HEK293 (cell line): ENCODE data around the gene SP3.

ENCODE experiments used
- CTCF ChIA-PET: fragments of 350-600 bp; formaldehyde crosslinking; extraction: SDS; loops from one replicate; lab custom pipeline; 2021; ENCODE audit warnings: antibody characterized with exemption; lab: Yijun Ruan, JAX
- POLR2A ChIA-PET: fragments of 300-600 bp; formaldehyde crosslinking; extraction: SDS; loops from one replicate; lab custom pipeline; 2020; ENCODE audit warnings: antibody characterized with exemption, inconsistent platforms; lab: Yijun Ruan, JAX
- H3K27ac ChIP-seq: fragments of 200-500 bp; sonication (Bioruptor generic); 2 replicates; pipeline ENCODE4 v1.5.1; 2014; ENCODE audit warnings: low read depth, low read length, control low read depth, inconsistent platforms; ENCODE audit errors: extremely low read depth
- H3K36me3 ChIP-seq, 2 experiments: fragments of 200-500 bp in 1 of 2; sonication (Bioruptor generic) in 1 of 2; 1 replicate in 1 of 2; 2 replicates in 1 of 2; pipeline ENCODE4 v1.5.1; 2014 to 2017; ENCODE audit warnings: inconsistent platforms in 2 of 2, low read length in 2 of 2; ENCODE audit not compliant: control insufficient read depth in 2 of 2, insufficient read depth in 1 of 2
- H3K4me1 ChIP-seq: fragments of 200-500 bp; sonication (Bioruptor generic); 2 replicates; pipeline ENCODE4 v1.5.1; 2014; ENCODE audit warnings: mild to moderate bottlenecking, low read length, inconsistent platforms; ENCODE audit not compliant: control insufficient read depth, insufficient read depth
- H3K4me3 ChIP-seq: 2 replicates; pipeline ENCODE4 v1.5.1; 2011; ENCODE audit warnings: low read depth, mild to moderate bottlenecking, control low read depth, low read length, moderate library complexity
- H3K9me3 ChIP-seq: fragments of 200-500 bp; sonication (Bioruptor generic); 2 replicates; pipeline ENCODE4 v1.5.1; 2014; ENCODE audit warnings: low read depth, low read length, inconsistent platforms; ENCODE audit not compliant: control insufficient read depth, insufficient read depth
- BCL11A ChIP-seq: fragments of 450-650 bp; formaldehyde crosslinking; IDR thresholded peaks from 2 replicates; pipeline ENCODE4 v1.5.1; 2016; ENCODE audit warnings: low read depth, missing biosample characterization, missing genetic modification characterization
- FEZF1 ChIP-seq: fragments of 450-650 bp; formaldehyde crosslinking; IDR thresholded peaks from 2 replicates; pipeline ENCODE4 v1.5.1; 2016; ENCODE audit warnings: missing biosample characterization, missing genetic modification characterization
- GLI2 ChIP-seq: fragments of 450-650 bp; formaldehyde crosslinking; IDR thresholded peaks from 2 replicates; pipeline ENCODE4; 2017; ENCODE audit warnings: missing biosample characterization, missing genetic modification characterization, low read depth, borderline replicate concordance
- MYNN ChIP-seq: fragments of 450-650 bp; formaldehyde crosslinking; IDR thresholded peaks from 2 replicates; pipeline ENCODE4 v1.5.1; 2016; ENCODE audit warnings: missing biosample characterization, missing genetic modification characterization, borderline replicate concordance
- TCF7L2 ChIP-seq: IDR thresholded peaks from 2 replicates; pipeline ENCODE4 v1.6.1; 2011; ENCODE audit warnings: low read depth, mild to moderate bottlenecking, inconsistent platforms, low read length, moderate library complexity, borderline replicate concordance
- YY1 ChIP-seq: fragments of 450-650 bp; formaldehyde crosslinking; IDR thresholded peaks from 2 replicates; pipeline ENCODE4 v1.5.1; 2018; ENCODE audit warnings: missing biosample characterization, missing genetic modification characterization
- ZBTB8A ChIP-seq: fragments of 450-650 bp; formaldehyde crosslinking; IDR thresholded peaks from 2 replicates; pipeline ENCODE4 v1.5.1; 2016; ENCODE audit warnings: missing biosample characterization, missing genetic modification characterization
- ZFP69B ChIP-seq: fragments of 450-650 bp; formaldehyde crosslinking; IDR thresholded peaks from 2 replicates; pipeline ENCODE4 v1.5.1; 2016; ENCODE audit warnings: missing biosample characterization, missing genetic modification characterization
- ZNF2 ChIP-seq: fragments of 450-650 bp; formaldehyde crosslinking; IDR thresholded peaks from 2 replicates; pipeline ENCODE4 v1.5.1; 2016; ENCODE audit warnings: missing biosample characterization, missing genetic modification characterization
- ZNF223 ChIP-seq: fragments of 450-650 bp; formaldehyde crosslinking; IDR thresholded peaks from 2 replicates; pipeline ENCODE4 v1.5.1; 2016; ENCODE audit warnings: missing biosample characterization, missing genetic modification characterization
- ZNF280C ChIP-seq: fragments of 450-650 bp; formaldehyde crosslinking; IDR thresholded peaks from 2 replicates; pipeline ENCODE4 v1.5.1; 2016; ENCODE audit warnings: missing biosample characterization, missing genetic modification characterization
- ZNF302 ChIP-seq: fragments of 450-650 bp; formaldehyde crosslinking; IDR thresholded peaks from 2 replicates; pipeline ENCODE4 v1.5.1; 2016; ENCODE audit warnings: missing biosample characterization, missing genetic modification characterization, low read depth
- ZNF324 ChIP-seq: fragments of 450-650 bp; formaldehyde crosslinking; IDR thresholded peaks from 2 replicates; pipeline ENCODE4 v1.5.1; 2016; ENCODE audit warnings: missing biosample characterization, missing genetic modification characterization
- ZNF394 ChIP-seq: fragments of 450-650 bp; formaldehyde crosslinking; IDR thresholded peaks from 2 replicates; pipeline ENCODE4 v1.5.1; 2016; ENCODE audit warnings: missing biosample characterization, missing genetic modification characterization, mild to moderate bottlenecking, moderate library complexity, borderline replicate concordance
- ZNF514 ChIP-seq: fragments of 450-650 bp; formaldehyde crosslinking; IDR thresholded peaks from 2 replicates; pipeline ENCODE4 v1.5.1; 2016; ENCODE audit warnings: missing biosample characterization, missing genetic modification characterization
- ZNF544 ChIP-seq: fragments of 450-650 bp; formaldehyde crosslinking; IDR thresholded peaks from 2 replicates; pipeline ENCODE4 v1.5.0; 2017; ENCODE audit warnings: missing biosample characterization, missing genetic modification characterization
- ZNF555 ChIP-seq: fragments of 450-650 bp; formaldehyde crosslinking; conservative IDR thresholded peaks from 2 replicates; pipeline ENCODE4 v1.5.1; 2017; ENCODE audit warnings: missing biosample characterization, mild to moderate bottlenecking, missing genetic modification characterization, inconsistent platforms
- ZNF677 ChIP-seq: fragments of 450-650 bp; IDR thresholded peaks from 2 replicates; pipeline ENCODE4 v1.5.0; 2018; ENCODE audit warnings: missing biosample characterization, mild to moderate bottlenecking, missing genetic modification characterization, moderate library complexity
- ZNF701 ChIP-seq: fragments of 450-650 bp; formaldehyde crosslinking; IDR thresholded peaks from 2 replicates; pipeline ENCODE4 v1.5.1; 2016; ENCODE audit warnings: missing biosample characterization, missing genetic modification characterization
- ZNF704 ChIP-seq: fragments of 450-650 bp; formaldehyde crosslinking; IDR thresholded peaks from 2 replicates; pipeline ENCODE4 v1.5.1; 2016; ENCODE audit warnings: missing biosample characterization, missing genetic modification characterization
- ZNF768 ChIP-seq: fragments of 450-650 bp; formaldehyde crosslinking; IDR thresholded peaks from 2 replicates; pipeline ENCODE4 v1.5.1; 2018; ENCODE audit warnings: missing biosample characterization, mild to moderate bottlenecking, missing genetic modification characterization
- ZNF791 ChIP-seq: fragments of 450-650 bp; formaldehyde crosslinking; IDR thresholded peaks from 2 replicates; pipeline ENCODE4 v1.5.1; 2016; ENCODE audit warnings: missing biosample characterization, missing genetic modification characterization
- ZNF837 ChIP-seq: fragments of 450-650 bp; formaldehyde crosslinking; IDR thresholded peaks from 2 replicates; pipeline ENCODE4 v1.5.1; 2016; ENCODE audit warnings: missing biosample characterization, missing genetic modification characterization
- ZSCAN4 ChIP-seq: fragments of 450-650 bp; formaldehyde crosslinking; IDR thresholded peaks from 2 replicates; pipeline ENCODE4 v1.5.1; 2017; ENCODE audit warnings: missing biosample characterization, missing genetic modification characterization

Gene SP3

GRCh38 chr2:173898996-173899395 lies 66.2 kb downstream of the SP3 start:
- no peak for TF ChIP-seq ZNF544 (tag by site-specific recombination)
- no peak for TF ChIP-seq ZNF768 (tag by site-specific recombination)
- TF ChIP-seq ZNF223 (tag by site-specific recombination) = no peak
- TF ChIP-seq ZNF677 (tag by site-specific recombination) = no peak
- no peak for TF ChIP-seq YY1 (tag by site-specific recombination)
- TF ChIP-seq ZNF280C (tag by site-specific recombination) = no peak
- no peak for TF ChIP-seq MYNN (tag by site-specific recombination)
- no peak for TF ChIP-seq ZNF324 (tag by site-specific recombination)
- no peak for TF ChIP-seq GLI2 (tag by site-specific recombination)
- TF ChIP-seq ZNF701 (tag by site-specific recombination) = no peak
- no peak for TF ChIP-seq ZBTB8A (tag by site-specific recombination)
- no peak for TF ChIP-seq ZNF302 (tag by site-specific recombination)
- TF ChIP-seq ZFP69B = no peak
- TF ChIP-seq ZNF837 (tag by site-specific recombination) = no peak
- TF ChIP-seq ZNF704 (tag by site-specific recombination) = no peak
- no peak for TF ChIP-seq ZNF791 (tag by site-specific recombination)
- no peak for TF ChIP-seq ZNF2 (tag by site-specific recombination)
- TF ChIP-seq ZNF394 (tag by site-specific recombination) = no peak
- no peak for TF ChIP-seq ZNF514 (tag by site-specific recombination)
- no peak for TF ChIP-seq BCL11A (tag by site-specific recombination)
- ChIA-PET CTCF (no interaction called here), POLR2A (no interaction called here)
- Histone ChIP-seq H3K36me3 (peaks cover 0 to 1% of the 10 kb centered on the region in 2 experiments; a peak in 1 of 3 replicates), H3K27ac (no peak overlapping the region), H3K4me1 (no peaks in the 10 kb centered on the region), H3K9me3 (no peaks in the 10 kb centered on the region), H3K4me3 (no peak overlapping the region)

- no peak for TF ChIP-seq ZNF555
- ChIA-PET POLR2A (no interaction called here), CTCF (no interaction called here)
- H3K9me3 ChIP-seq = no peaks in the 10 kb centered on the region
- no peak overlapping the region for H3K4me3 ChIP-seq
- no peaks in the 10 kb centered on the region for H3K4me1 ChIP-seq
- H3K27ac ChIP-seq = no peak overlapping the region
- no peaks in the 10 kb centered on the region for H3K36me3 ChIP-seq
Measured at GRCh38 chr2:173898178-173898668, 67.0 kb downstream of the SP3 start.

- H3K27ac ChIP-seq = no peak overlapping the region
- POLR2A ChIA-PET = no interaction called here
Measured at GRCh38 chr2:173896755-173897154, 68.4 kb downstream of the SP3 start.

More at GRCh38 chr2:173896755-173897154, 68.4 kb downstream of the SP3 start:
- no peak overlapping the region for H3K4me3 ChIP-seq
- TF ChIP-seq ZNF394 (tag by site-specific recombination) = no peak
- no peak for TF ChIP-seq FEZF1 (tag by site-specific recombination)
- TF ChIP-seq ZSCAN4 (tag by site-specific recombination) = no peak
- no peak for TF ChIP-seq TCF7L2
- TF ChIP-seq, all 188 proteins: peak for 0
- Histone ChIP-seq H3K9me3 (no peaks in the 10 kb centered on the region), H3K36me3 (no peaks in the 10 kb centered on the region), H3K4me1 (no peaks in the 10 kb centered on the region)
- CTCF ChIA-PET = no interaction called here
